Fibroblast of the aortic adventitia (primary cell): ENCODE results near the gene TMPRSS3. TPM values are rescaled to one million over a fixed set of nuclear protein-coding genes. Genes with fewer than 3 reads are reported as not detected.

Source experiments
- DNase-seq: peaks from one replicate; pipeline ENCODE4 v3.0.0-alpha.2; 2010; ENCODE audit warnings: low read depth
- H3K4me3 ChIP-seq: 2 replicates; pipeline ENCODE4 v1.5.1; 2011; ENCODE audit warnings: low read depth, mild to moderate bottlenecking, control low read depth, low read length, moderate library complexity
- total RNA-seq: library from RNA; depleted of rRNA; stranded (reverse); fragments of >200 nt; gene quantifications from 2 replicates; pipeline ENCODE4 v1.2.3, GENCODE V29; 2012; ENCODE audit warnings: low replicate concordance
- TF ChIP-seq, protein P1 (sequence below): IDR thresholded peaks from 2 replicates; pipeline ENCODE4 v1.5.1; 2011; ENCODE audit warnings: mild to moderate bottlenecking, low read length, control low read depth, inconsistent platforms; ENCODE audit not compliant: insufficient read depth

Gene TMPRSS3
- total RNA-seq, 1 donor, result not detected

DNA sequence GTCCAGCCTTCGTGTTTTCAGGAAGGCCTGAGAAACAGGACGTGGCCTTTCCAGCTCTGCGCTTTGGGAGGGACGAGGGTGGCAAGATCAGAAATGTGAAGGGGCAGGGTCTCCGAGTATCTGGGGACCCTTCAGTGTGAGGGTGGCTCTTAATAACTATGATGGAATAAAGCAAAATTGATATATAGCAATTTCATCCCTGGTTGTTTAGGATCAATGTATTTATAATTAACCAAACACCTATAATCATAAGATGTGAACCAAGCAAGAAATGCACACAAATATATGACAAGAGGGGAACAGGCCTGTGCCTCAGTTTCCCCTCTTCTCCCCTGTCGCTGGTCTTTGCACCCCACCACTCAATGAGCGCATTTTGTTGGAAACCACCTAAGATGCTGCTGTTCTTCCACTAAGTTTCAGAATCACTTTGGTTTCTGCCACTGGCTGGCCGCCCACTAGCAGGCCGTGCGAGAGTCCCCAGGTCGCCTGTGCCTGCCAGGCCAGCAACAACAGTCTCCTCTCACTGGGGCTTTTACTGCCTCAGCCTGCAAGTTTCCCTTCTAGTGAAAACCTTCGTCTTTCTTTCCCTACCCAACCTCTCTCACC, 44.4 kb upstream of the TMPRSS3 start:
- no peak overlapping the region for H3K4me3 ChIP-seq
- TF ChIP-seq, protein P1, sequence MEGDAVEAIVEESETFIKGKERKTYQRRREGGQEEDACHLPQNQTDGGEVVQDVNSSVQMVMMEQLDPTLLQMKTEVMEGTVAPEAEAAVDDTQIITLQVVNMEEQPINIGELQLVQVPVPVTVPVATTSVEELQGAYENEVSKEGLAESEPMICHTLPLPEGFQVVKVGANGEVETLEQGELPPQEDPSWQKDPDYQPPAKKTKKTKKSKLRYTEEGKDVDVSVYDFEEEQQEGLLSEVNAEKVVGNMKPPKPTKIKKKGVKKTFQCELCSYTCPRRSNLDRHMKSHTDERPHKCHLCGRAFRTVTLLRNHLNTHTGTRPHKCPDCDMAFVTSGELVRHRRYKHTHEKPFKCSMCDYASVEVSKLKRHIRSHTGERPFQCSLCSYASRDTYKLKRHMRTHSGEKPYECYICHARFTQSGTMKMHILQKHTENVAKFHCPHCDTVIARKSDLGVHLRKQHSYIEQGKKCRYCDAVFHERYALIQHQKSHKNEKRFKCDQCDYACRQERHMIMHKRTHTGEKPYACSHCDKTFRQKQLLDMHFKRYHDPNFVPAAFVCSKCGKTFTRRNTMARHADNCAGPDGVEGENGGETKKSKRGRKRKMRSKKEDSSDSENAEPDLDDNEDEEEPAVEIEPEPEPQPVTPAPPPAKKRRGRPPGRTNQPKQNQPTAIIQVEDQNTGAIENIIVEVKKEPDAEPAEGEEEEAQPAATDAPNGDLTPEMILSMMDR, result no peak
- no peak for DNase-seq

DNA sequence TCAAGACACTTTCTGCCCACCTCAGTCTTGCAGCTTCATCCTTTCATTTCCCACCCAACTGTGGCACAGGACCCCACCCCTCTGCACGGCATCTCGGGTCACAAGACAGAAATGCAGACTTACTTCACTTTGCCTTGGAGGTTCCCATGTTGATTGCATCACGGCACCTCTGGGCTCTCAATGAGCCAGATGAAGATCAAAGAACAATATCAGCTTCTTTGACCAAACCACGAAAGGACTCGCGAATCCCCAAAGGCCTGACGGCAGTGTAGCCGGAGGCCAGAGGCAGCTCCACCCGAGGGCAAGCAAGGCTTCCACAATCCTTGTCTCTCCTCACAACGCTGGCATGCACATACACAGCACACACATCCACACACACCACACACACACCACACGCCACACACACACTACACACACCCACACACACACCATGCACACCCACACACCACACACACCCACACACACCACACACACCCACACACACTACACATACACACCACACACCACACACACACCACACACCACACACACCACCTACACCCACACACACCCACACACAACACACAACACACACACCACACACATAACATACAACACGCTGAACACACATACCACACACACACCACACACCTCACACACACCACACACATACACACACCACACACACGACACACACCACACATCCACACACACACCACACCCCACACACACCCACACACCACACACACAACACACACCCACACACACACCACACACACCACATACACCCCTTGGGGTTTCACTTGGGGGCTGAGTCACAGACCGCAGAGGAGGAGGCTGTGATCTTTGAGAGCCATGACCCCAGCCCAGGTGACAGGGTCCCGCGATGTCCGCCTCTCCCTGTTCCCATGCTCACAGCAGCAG, 43.7 kb upstream of the TMPRSS3 start:
- no peak for DNase-seq
- TF ChIP-seq, protein P1, result no peak
- H3K4me3 ChIP-seq, result no peak overlapping the region

DNA sequence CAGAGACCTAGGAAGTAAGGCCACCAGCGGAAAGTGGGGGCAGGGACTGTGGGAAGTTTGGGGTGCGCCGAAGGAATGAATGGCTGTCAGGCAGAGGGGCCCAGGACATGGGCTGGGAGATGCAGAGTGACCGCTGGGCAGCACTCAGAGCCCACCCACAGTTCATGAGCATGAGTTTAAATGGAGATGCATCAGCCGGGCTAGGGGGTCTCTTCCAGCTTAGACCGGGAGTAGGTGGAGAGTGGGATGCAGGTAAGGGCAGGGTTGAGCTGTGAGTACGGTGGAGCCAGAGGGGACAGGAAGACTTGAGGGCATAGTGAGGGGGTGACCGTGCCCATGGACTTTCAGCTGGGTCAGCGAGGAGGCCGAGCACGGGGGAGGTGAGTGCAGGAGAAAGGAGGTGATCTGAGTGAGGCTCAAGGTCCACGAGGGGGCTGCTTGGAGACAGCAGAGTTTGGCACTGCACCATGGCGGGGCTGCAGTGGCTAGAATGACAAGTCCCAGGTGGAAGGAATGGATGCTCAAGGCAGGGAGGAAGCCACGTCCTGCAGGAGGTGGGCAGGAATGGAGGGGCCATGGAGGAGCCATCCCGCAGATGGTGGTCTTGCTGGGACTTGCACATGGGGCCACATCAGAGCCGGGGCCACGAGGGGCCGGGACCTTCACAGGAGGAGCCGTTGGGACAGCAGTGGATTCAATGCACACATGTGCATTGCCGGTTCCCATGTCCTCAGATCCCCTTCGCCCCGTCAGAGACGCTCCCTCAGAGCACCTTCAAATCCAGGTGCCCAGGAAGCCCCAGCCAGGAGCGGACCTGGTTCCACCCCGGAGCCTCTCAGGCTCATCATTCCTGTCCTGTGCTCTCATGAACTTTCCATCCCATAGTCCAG, 42.7 kb upstream of the TMPRSS3 start:
- TF ChIP-seq, protein P1, result no peak
- no peak for DNase-seq
- no peak overlapping the region for H3K4me3 ChIP-seq

DNA sequence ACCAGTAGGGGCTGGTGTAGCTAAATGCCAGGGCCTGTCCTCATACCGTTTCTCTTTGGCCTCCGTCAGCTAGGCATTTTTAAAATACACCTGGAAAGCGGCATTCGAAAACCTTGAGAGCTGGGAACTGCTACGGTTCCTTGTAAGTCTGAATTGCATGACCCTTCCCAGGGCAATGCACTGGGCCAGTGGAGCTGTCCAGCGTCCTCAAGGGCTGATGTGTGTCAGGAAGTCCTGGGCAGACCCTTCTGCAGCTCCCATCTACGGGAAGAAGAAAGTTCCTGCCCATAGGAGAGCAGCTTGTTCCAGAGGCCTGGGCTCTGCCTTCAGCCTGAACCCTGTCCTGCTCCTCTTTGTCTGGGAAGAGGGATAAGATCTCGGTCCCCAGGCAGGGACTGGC, 41.9 kb upstream of the TMPRSS3 start:
- no peak for DNase-seq
- TF ChIP-seq, protein P1, result no peak
- no peak overlapping the region for H3K4me3 ChIP-seq

DNA sequence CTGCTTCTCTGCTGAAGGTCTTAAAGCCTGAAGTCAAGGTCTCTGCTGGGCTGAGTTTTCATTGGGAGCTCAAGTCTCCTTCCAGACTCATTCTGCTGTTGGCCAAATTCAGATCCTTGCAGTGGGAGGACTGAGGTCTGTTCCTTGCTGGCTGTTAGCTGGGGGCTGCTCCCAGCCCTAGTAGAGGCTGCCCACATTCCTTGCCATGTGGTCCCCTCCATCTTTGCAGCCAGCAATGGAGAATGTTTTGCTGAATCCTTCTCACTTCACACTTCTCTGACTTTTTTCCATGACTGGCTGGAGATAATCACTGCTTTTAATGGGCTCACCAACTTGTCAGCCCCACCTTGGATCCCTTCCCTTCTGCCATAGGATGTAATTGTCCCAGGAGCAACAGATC, 41.1 kb upstream of the TMPRSS3 start:
- TF ChIP-seq, protein P1, result no peak
- no peak for DNase-seq
- no peak overlapping the region for H3K4me3 ChIP-seq

DNA sequence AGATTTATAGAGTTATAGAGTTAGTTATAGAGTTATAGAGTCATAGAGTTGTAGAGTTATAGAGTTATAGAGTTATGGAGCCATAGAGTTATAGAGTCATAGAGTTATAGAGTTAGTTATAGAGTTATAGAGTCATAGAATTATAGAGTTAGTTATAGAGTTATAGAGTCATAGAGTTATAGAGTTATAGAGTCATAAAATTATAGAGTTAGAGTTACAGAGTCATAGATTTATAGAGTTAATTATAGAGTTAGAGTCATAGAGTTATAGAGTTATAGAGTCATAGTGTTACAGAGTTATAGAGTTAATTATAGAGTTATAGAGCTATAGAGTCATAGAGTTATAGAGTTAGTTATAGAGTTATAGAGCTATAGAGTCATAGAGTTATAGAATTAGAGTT, 40.0 kb upstream of the TMPRSS3 start:
- TF ChIP-seq, protein P1, result no peak
- DNase-seq, result no peak
- H3K4me3 ChIP-seq, result no peak overlapping the region
